Progenitor cell of endocrine pancreas (in vitro differentiated cells): ENCODE measurements around the gene PCBP1. TPM values are rescaled to one million over a fixed set of nuclear protein-coding genes. Genes with fewer than 3 reads are reported as not detected.
A peak's percentile ranks its signal among the peaks of the same experiment; 100 is the strongest.

ENCODE experiments used
- DNase-seq: peaks from one replicate; pipeline ENCODE4 v3.0.0; 2021; ENCODE audit warnings: low spot score; ENCODE audit not compliant: unreplicated experiment
- H3K27ac Mint-ChIP-seq: 2 replicates; pipeline ENCODE4 v1.8.0; 2021; ENCODE audit warnings: mild to moderate bottlenecking, moderate library complexity, mixed read lengths
- H3K27me3 Mint-ChIP-seq: 2 replicates; pipeline ENCODE4 v1.8.0; 2021; ENCODE audit warnings: mixed read lengths
- H3K36me3 Mint-ChIP-seq: 2 replicates; pipeline ENCODE4 v1.8.0; 2022; ENCODE audit warnings: mixed read lengths; ENCODE audit not compliant: insufficient read depth
- H3K4me1 Mint-ChIP-seq: 2 replicates; pipeline ENCODE4 v1.8.0; 2021; ENCODE audit warnings: low read depth, mixed read lengths
- H3K4me3 Mint-ChIP-seq: 2 replicates; pipeline ENCODE4 v1.8.0; 2021; ENCODE audit warnings: low read depth, mild to moderate bottlenecking, moderate library complexity, mixed read lengths
- H3K9me3 Mint-ChIP-seq: 2 replicates; pipeline ENCODE4 v1.8.0; 2021; ENCODE audit warnings: low read depth, mixed read lengths
- total RNA-seq: library from RNA; stranded (reverse); gene quantifications from 2 replicates; pipeline ENCODE4 v1.2.1, GENCODE V29; 2021
- TF ChIP-seq, protein P1 (sequence below): fragments of 200-600 bp; sonication (generic); IDR thresholded peaks from one replicate; pipeline ENCODE4 v1.5.0; 2021; ENCODE audit warnings: antibody characterized with exemption, mild to moderate bottlenecking; ENCODE audit not compliant: unreplicated experiment

Gene PCBP1
- total RNA-seq, 1 donor from 2014 or later = 305 TPM

DNA sequence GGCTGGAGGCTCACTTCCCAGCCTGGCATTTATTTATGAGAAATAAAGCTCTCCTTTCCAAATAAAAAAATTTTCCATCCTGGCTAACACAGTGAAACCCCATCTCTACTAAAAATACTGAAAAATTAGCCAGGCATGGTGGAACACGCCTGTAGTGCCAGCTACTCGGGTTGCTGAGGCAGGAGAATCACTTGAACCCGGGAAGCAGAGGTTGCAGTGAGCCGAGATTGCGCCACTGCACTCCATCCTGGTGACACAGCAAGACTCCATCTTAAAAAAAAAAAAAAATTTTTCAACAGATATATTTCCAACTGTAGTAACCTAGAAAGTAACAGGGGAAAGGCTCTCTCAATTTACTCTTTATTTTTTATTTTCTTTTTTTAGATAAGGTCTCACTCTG is 6.1 kb upstream of the PCBP1 start:
- TF ChIP-seq, protein P1, sequence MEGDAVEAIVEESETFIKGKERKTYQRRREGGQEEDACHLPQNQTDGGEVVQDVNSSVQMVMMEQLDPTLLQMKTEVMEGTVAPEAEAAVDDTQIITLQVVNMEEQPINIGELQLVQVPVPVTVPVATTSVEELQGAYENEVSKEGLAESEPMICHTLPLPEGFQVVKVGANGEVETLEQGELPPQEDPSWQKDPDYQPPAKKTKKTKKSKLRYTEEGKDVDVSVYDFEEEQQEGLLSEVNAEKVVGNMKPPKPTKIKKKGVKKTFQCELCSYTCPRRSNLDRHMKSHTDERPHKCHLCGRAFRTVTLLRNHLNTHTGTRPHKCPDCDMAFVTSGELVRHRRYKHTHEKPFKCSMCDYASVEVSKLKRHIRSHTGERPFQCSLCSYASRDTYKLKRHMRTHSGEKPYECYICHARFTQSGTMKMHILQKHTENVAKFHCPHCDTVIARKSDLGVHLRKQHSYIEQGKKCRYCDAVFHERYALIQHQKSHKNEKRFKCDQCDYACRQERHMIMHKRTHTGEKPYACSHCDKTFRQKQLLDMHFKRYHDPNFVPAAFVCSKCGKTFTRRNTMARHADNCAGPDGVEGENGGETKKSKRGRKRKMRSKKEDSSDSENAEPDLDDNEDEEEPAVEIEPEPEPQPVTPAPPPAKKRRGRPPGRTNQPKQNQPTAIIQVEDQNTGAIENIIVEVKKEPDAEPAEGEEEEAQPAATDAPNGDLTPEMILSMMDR = no peak
- H3K36me3 Mint-ChIP-seq = peaks cover 26% of the 10 kb centered on the region
- no peaks in the 10 kb centered on the region for H3K27me3 Mint-ChIP-seq
- no peak for DNase-seq
- no peak overlapping the region for H3K4me3 Mint-ChIP-seq
- no peak overlapping the region for H3K27ac Mint-ChIP-seq
- peaks cover 20% of the 10 kb centered on the region for H3K4me1 Mint-ChIP-seq
- no peaks in the 10 kb centered on the region for H3K9me3 Mint-ChIP-seq

DNA sequence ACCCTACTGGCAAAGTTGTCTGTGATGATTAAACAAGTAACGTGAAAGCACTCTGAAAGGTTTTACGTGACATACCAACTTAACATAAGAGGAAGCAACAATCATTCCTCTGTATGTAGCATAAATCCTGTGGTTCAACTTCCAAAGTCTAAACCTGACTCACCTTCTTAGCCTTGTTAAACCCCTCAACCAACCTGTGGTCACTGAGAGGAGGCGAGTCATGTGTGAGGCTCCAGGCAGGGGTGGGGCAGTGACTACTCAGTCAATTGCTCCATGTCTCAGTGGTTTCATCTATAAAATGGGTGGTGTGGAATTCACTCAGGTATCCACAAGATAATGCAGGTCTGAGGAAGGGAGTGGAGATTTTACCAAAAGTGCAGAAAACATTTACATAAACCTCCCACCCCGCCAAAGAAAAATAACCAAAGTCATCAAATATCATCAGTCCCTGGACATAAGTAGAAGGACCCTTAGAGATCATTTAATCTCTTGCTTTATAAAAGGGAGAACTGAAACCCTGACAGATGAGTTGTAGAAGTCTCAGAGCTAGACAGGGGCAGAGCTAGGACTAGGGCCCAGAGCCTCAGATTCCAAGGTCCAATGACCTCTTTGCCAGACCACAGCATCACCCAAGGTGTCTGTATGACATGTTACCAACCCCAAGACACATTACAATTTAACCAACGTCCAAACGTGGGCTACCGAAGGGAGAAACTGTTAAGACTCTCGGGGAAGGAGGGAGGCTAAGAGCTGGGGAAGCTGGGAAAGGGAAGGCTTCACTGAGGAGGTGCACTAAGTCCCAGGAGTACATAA is 3.7 kb upstream of the PCBP1 start:
- Mint-ChIP-seq H3K27ac (peak overlapping the region; percentile 86), H3K4me3 (peak overlapping the region; percentile 49), H3K27me3 (no peaks in the 10 kb centered on the region), H3K4me1 (peaks cover 20% of the 10 kb centered on the region), H3K36me3 (peaks cover 28% of the 10 kb centered on the region), H3K9me3 (no peaks in the 10 kb centered on the region)
- DNase-seq = no peak
- TF ChIP-seq, protein P1 = no peak

DNA sequence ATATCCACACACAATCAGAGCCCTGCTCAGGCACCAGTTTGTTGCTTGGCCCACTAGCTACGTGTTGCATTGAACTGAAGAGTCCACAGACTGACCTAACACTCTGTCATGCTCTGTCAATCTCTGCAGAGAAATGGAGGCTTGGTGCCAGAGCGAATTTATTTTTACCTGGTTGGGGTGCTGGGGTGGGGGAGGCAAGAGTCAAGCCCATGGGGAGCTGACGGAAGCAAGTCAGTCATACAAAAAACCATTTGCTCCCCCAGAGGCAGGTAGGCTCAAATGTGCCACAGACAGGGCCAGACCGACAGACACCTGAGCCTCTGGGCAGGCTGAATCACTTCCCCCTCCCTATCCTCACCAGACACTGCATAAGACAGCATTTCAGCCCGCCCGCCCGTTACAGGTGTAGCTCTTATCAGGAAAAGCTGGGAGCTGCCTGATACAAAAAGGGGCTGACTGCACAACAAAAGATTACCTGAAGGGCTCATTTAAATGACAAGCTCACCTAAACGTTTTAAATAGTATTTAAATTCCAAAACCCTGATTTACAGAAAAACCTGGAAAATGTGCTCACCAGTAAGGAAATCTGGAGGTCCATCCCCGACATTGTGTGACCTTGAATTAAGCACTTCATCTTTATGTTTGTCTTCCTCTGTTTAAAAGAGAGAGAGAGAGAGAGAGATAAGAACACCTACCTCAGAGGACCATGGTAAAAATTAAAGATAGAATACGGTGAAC is 2.1 kb upstream of the PCBP1 start:
- no peaks in the 10 kb centered on the region for H3K27me3 Mint-ChIP-seq
- no peaks in the 10 kb centered on the region for H3K9me3 Mint-ChIP-seq
- H3K4me1 Mint-ChIP-seq = peaks cover 28% of the 10 kb centered on the region
- no peak for DNase-seq
- TF ChIP-seq, protein P1 = no peak
- peak overlapping the region; percentile 98 for H3K4me3 Mint-ChIP-seq
- peaks cover 30% of the 10 kb centered on the region for H3K36me3 Mint-ChIP-seq
- H3K27ac Mint-ChIP-seq = peak overlapping the region; percentile 100

DNA sequence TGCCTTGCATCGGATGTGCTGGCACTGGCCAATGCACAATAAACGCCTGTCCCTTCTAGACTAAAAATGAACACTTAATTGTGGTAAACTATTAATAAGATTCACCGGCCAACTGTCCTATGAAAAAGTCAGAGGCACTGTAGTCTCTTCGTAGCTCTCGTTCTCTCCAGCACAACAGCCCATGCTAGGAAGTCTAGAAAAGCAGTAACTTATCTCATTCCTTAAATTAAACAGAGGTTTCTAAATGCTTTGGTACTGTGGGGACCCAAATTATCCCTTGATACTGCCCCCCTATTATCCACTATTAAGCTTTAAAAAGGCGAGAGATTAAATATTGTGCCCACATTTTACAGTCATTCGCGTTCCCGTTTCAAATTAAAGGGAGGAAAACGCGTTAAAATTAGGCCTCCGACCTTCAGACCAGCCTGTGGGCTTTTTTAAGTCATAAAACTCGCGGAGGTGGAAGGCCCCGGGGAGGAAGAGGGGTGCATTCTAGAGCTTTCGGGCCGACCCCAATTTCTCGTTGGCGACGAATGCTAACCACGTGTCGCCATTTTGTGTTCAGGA is 1.5 kb upstream of the PCBP1 start:
- H3K27me3 Mint-ChIP-seq = no peaks in the 10 kb centered on the region
- no peak for DNase-seq
- peak overlapping the region; percentile 98 for H3K4me3 Mint-ChIP-seq
- peaks cover 28% of the 10 kb centered on the region for H3K4me1 Mint-ChIP-seq
- no peaks in the 10 kb centered on the region for H3K9me3 Mint-ChIP-seq
- H3K27ac Mint-ChIP-seq = peak overlapping the region; percentile 100
- H3K36me3 Mint-ChIP-seq = peaks cover 27% of the 10 kb centered on the region
- TF ChIP-seq, protein P1 = no peak

DNA sequence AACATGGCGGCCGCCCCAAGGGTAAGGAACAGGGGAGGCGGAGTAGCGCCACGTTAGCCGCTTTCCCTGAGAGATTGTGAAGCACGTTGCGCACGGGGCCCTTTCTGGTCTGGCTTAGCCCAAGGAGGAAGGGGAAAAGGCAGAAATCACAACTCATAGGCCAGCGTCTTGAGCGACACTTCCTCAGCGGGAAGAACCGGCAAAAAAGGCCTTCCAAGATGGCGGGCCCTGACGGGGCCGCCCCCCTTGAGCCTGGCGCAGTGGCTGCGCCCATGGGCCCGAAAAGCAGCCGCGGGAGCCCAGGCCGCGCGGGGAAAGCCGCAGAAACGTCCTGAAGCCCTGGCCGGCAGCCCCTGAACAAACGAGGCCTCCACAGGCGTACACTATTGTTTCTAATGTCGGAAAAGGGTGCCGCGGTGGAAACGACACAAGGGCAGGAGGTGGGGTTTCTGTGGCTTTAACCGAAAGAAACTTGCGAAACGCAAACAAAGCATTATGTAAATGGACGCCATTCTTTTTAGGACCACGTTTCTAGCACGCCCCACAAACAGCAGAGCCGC is 919 bp upstream of the PCBP1 start:
- peaks cover 28% of the 10 kb centered on the region for H3K4me1 Mint-ChIP-seq
- peak overlapping the region; percentile 98 for H3K4me3 Mint-ChIP-seq
- TF ChIP-seq, protein P1 = no peak
- H3K36me3 Mint-ChIP-seq = peaks cover 25% of the 10 kb centered on the region
- H3K27ac Mint-ChIP-seq = peak overlapping the region; percentile 100
- no peaks in the 10 kb centered on the region for H3K27me3 Mint-ChIP-seq
- no peak for DNase-seq
- no peaks in the 10 kb centered on the region for H3K9me3 Mint-ChIP-seq
